ENCODE data around the gene AKIRIN2. TPM values are rescaled to one million over a fixed set of nuclear protein-coding genes. Genes with fewer than 3 reads are reported as not detected.

AKIRIN2 gene
- total and polyA plus RNA-seq, 9 of the 15 experiments (the other 6 are each of a cell fraction or from before 2014, with no cell fraction given) = 5.8 to 63.9 (median 28.1) TPM

GRCh38 chr6:87723170-87724078 is 21.4 kb upstream of the AKIRIN2 start (continued):
- 0 out of 2 replicates have a peak, but pooled peaks have one; percentile 15 for TF ChIP-seq CREM (IDR thresholded peaks at IDR 0.05; ENCODE audit: low read depth)
- TF ChIP-seq, protein P1, sequence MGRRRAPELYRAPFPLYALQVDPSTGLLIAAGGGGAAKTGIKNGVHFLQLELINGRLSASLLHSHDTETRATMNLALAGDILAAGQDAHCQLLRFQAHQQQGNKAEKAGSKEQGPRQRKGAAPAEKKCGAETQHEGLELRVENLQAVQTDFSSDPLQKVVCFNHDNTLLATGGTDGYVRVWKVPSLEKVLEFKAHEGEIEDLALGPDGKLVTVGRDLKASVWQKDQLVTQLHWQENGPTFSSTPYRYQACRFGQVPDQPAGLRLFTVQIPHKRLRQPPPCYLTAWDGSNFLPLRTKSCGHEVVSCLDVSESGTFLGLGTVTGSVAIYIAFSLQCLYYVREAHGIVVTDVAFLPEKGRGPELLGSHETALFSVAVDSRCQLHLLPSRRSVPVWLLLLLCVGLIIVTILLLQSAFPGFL (CRISPR knock-in tag; IDR thresholded peaks at IDR 0.05) = no peak
- TF ChIP-seq ZSCAN32 (CRISPR knock-in tag; IDR thresholded peaks at IDR 0.05) = peak; percentile 47; the same call in 1 of the 2 replicates
- TF ChIP-seq NR1H2 (CRISPR knock-in tag; IDR thresholded peaks at IDR 0.05) = no peak
- TF ChIP-seq CEBPG (CRISPR knock-in tag; IDR thresholded peaks at IDR 0.05) = no peak
- no peak for TF ChIP-seq CEBPG (tag; conservative IDR thresholded peaks at IDR 0.05 in 1 of 2, IDR thresholded peaks at IDR 0.05 in 1 of 2)
- peak; percentile 14 for TF ChIP-seq BRD9 (IDR thresholded peaks at IDR 0.05; ENCODE audit: low read depth, partially characterized antibody)
- TF ChIP-seq TAF9B (IDR thresholded peaks at IDR 0.05; ENCODE audit: partially characterized antibody) = peak; percentile 98
- no peak for TF ChIP-seq ZNF79 (CRISPR knock-in tag; IDR thresholded peaks at IDR 0.05; ENCODE audit: low read depth)
- TF ChIP-seq, protein P2, sequence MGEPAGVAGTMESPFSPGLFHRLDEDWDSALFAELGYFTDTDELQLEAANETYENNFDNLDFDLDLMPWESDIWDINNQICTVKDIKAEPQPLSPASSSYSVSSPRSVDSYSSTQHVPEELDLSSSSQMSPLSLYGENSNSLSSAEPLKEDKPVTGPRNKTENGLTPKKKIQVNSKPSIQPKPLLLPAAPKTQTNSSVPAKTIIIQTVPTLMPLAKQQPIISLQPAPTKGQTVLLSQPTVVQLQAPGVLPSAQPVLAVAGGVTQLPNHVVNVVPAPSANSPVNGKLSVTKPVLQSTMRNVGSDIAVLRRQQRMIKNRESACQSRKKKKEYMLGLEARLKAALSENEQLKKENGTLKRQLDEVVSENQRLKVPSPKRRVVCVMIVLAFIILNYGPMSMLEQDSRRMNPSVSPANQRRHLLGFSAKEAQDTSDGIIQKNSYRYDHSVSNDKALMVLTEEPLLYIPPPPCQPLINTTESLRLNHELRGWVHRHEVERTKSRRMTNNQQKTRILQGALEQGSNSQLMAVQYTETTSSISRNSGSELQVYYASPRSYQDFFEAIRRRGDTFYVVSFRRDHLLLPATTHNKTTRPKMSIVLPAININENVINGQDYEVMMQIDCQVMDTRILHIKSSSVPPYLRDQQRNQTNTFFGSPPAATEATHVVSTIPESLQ (CRISPR knock-in tag; IDR thresholded peaks at IDR 0.05) = 0 out of 2 replicates have a peak, but pooled peaks have one; percentile 63
- peak; percentile 67 for TF ChIP-seq KDM1A (IDR thresholded peaks at IDR 0.05)
- TF ChIP-seq STAT5A (IDR thresholded peaks at IDR 0.05; ENCODE audit: borderline replicate concordance, low read length) = no peak; the same call in 1 of the 2 replicates
- TF ChIP-seq RCOR1 (IDR thresholded peaks at IDR 0.05; ENCODE audit: borderline replicate concordance in 1 of 2, low read depth in 2 of 2, low read length in 2 of 2) = peak; percentile 22 to 83; a peak in 3 of 4 replicates
- TF ChIP-seq FOSL1 (tag; conservative IDR thresholded peaks at IDR 0.05) = peak; percentile 92
- 0 out of 2 replicates have a peak, but pooled peaks have one; percentile 7 for TF ChIP-seq ZNF24 (IDR thresholded peaks at IDR 0.05)
- TF ChIP-seq TEAD4 (IDR thresholded peaks at IDR 0.05; ENCODE audit: low read length) = peak; percentile 77
- TF ChIP-seq TEAD4 (CRISPR knock-in tag; IDR thresholded peaks at IDR 0.05; ENCODE audit: borderline replicate concordance) = no peak
- peak in 1 of 2 experiments; percentile 50; a peak in 3 of 4 replicates for TF ChIP-seq FOXA3 (CRISPR knock-in tag; conservative IDR thresholded peaks at IDR 0.05 in 1 of 2, IDR thresholded peaks at IDR 0.05 in 1 of 2)
- TF ChIP-seq DPF2 (IDR thresholded peaks at IDR 0.05) = peak; percentile 95
- no peak for TF ChIP-seq ELF2 (CRISPR knock-in tag; IDR thresholded peaks at IDR 0.05)
- TF ChIP-seq, protein P3, sequence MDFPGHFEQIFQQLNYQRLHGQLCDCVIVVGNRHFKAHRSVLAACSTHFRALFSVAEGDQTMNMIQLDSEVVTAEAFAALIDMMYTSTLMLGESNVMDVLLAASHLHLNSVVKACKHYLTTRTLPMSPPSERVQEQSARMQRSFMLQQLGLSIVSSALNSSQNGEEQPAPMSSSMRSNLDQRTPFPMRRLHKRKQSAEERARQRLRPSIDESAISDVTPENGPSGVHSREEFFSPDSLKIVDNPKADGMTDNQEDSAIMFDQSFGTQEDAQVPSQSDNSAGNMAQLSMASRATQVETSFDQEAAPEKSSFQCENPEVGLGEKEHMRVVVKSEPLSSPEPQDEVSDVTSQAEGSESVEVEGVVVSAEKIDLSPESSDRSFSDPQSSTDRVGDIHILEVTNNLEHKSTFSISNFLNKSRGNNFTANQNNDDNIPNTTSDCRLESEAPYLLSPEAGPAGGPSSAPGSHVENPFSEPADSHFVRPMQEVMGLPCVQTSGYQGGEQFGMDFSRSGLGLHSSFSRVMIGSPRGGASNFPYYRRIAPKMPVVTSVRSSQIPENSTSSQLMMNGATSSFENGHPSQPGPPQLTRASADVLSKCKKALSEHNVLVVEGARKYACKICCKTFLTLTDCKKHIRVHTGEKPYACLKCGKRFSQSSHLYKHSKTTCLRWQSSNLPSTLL (IDR thresholded peaks at IDR 0.05) = no peak
- TF ChIP-seq ZNF740 (CRISPR knock-in tag; IDR thresholded peaks at IDR 0.05) = no peak
- TF ChIP-seq ZNF740 (tag; IDR thresholded peaks at IDR 0.05) = no peak
